ENCODE data around the gene ELOA. TPM values are rescaled to one million over a fixed set of nuclear protein-coding genes. Genes with fewer than 3 reads are reported as not detected.
A peak's percentile ranks its signal among the peaks of the same experiment; 100 is the strongest.

The ELOA gene
- total RNA-seq, 1 donor from 2014 or later = 70.2 TPM

DNA sequence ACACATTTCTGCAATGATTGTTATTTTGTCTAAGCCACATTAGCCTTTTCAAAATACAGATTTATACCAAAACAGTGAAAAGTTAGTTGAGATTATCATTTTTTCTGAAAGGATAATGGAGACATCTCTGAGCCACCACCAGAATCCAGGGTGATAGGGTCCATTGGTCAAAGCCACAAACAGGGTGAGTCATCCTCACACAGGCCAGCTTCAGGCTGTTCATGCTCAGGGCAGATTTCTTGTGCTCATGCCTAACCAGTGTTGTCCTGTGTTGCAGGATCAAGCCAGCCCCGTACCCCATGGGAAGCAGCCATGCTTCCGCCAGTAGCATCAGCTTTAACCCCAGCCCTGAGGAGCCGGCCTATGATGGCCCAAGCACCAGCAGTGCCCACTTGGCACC lies 13.4 kb downstream of the ELOA start:
- ATAC-seq (ENCODE audit: low read depth) (peak; percentile 40), DNase-seq (no peak)
- H3K27ac Mint-ChIP-seq = no peak overlapping the region
- no peak overlapping the region for H3K4me3 Mint-ChIP-seq
- no peaks in the 10 kb centered on the region for H3K9me3 Mint-ChIP-seq
- no peaks in the 10 kb centered on the region for H3K27me3 Mint-ChIP-seq
- intact Hi-C loops (cut with micrococcal nuclease) = no loop called here
- TF ChIP-seq, protein P1, sequence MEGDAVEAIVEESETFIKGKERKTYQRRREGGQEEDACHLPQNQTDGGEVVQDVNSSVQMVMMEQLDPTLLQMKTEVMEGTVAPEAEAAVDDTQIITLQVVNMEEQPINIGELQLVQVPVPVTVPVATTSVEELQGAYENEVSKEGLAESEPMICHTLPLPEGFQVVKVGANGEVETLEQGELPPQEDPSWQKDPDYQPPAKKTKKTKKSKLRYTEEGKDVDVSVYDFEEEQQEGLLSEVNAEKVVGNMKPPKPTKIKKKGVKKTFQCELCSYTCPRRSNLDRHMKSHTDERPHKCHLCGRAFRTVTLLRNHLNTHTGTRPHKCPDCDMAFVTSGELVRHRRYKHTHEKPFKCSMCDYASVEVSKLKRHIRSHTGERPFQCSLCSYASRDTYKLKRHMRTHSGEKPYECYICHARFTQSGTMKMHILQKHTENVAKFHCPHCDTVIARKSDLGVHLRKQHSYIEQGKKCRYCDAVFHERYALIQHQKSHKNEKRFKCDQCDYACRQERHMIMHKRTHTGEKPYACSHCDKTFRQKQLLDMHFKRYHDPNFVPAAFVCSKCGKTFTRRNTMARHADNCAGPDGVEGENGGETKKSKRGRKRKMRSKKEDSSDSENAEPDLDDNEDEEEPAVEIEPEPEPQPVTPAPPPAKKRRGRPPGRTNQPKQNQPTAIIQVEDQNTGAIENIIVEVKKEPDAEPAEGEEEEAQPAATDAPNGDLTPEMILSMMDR (IDR thresholded peaks at IDR 0.05) = no peak
- H3K36me3 Mint-ChIP-seq (ENCODE audit: low read depth) = peaks cover 91% of the 10 kb centered on the region
- ChIA-PET CTCF (no interaction called here), POLR2A (interaction anchor here (0.6 to 0.9 kb wide), 2 partner anchors 13 to 134 kb away, joined by 3 read pairs; no protein-coding TSS in a partner anchor)
- peaks cover 4% of the 10 kb centered on the region for H3K4me1 Mint-ChIP-seq

DNA sequence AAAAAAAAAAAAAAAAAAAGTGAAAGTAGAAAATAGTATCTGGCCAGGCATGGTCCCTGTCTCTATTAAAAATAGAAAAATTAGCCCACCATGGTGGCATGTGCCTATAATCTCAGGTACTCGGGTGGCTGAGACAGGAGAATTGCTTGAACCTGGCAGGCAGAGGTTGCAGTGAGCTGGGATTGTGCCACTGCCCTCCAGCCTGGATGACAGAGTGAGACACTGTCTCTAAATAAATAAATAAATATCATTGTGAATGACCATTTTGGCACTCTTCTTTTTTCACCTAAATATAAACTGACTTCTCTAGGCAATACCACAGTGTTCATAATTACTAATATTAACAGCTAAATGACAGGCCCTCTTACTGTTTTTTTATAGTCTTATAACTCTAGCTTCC lies 14.5 kb downstream of the ELOA start:
- H3K36me3 Mint-ChIP-seq (ENCODE audit: low read depth) = peaks cover 88% of the 10 kb centered on the region
- TF ChIP-seq, protein P1 (IDR thresholded peaks at IDR 0.05) = no peak
- POLR2A ChIA-PET = interaction anchor here (0.5 to 0.7 kb wide), 3 partner anchors 35 to 55 kb away, joined by 5 to 7 read pairs (median 5); no protein-coding TSS in a partner anchor

DNA sequence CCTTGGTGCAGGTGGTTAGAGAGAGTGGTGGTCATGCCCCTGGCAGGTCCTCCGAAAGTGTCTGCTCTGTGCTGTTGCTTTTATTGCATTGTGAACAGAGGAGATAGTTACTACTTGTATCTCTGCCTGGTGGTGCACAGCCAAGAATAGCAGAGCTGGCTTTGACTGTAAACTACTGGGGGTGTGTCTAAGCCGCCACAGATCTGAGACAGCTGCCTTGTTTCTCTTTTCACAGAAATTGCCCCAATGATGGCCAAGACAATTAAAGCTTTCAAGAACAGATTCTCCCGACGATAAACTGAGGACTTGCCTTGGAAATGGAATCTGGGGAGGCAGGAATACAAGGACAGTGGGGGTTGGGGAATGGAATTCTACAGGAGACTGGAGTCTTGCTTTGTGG lies 16.0 kb downstream of the ELOA start:
- Mint-ChIP-seq H3K27me3 (no peaks in the 10 kb centered on the region), H3K27ac (no peak overlapping the region), H3K4me1 (peaks cover 6% of the 10 kb centered on the region), H3K36me3 (ENCODE audit: low read depth) (peaks cover 84% of the 10 kb centered on the region), H3K4me3 (no peak overlapping the region), H3K9me3 (no peaks in the 10 kb centered on the region)
- DNase-seq (no peak), ATAC-seq (ENCODE audit: low read depth) (no peak)
- ChIA-PET CTCF (interaction anchor here (1.1 kb wide), 1 partner anchor 12 kb away, joined by 3 read pairs; no protein-coding TSS in a partner anchor), POLR2A (no interaction called here)
- intact Hi-C loops (cut with micrococcal nuclease) = no loop called here
- TF ChIP-seq, protein P1 (IDR thresholded peaks at IDR 0.05) = no peak

More for the DNA sequence above, 14.5 kb downstream of the ELOA start:
- Mint-ChIP-seq H3K27me3 (no peaks in the 10 kb centered on the region), H3K9me3 (no peaks in the 10 kb centered on the region), H3K4me3 (no peak overlapping the region), H3K4me1 (peaks cover 4% of the 10 kb centered on the region), H3K27ac (no peak overlapping the region)
- CTCF ChIA-PET = no interaction called here
- intact Hi-C loops (cut with micrococcal nuclease) = no loop called here
- ATAC-seq (ENCODE audit: low read depth) = no peak
- no peak for DNase-seq

DNA sequence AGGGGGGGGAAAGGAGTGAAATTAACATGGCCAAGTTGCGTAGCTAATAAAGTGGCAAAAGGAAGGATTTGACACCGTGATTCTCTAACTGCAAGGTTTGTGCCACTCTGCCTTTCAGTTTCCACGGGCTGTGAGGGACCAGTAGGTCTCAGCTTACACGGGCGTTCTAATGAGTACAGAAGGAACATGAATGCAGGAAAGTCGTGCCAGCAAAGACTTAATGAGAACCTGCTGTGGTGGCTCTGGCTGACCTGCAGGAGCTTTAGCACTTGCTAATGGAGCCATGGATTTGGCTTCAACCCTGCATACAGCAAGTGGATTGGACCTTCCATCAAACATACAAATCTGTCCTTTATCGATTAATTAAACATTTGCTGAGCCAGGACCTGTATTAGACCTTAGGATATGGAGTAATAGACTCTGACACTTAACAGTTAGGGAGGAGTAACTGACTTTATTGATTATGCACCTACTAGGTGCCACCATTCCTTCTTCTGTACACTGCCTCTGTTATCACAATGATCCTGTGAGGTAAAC lies 19.8 kb downstream of the ELOA start:
- H3K36me3 Mint-ChIP-seq (ENCODE audit: low read depth) = peaks cover 59% of the 10 kb centered on the region
- ATAC-seq (ENCODE audit: low read depth) = no peak
- H3K4me3 Mint-ChIP-seq = no peak overlapping the region
- H3K9me3 Mint-ChIP-seq = no peaks in the 10 kb centered on the region
- ChIA-PET POLR2A (interaction anchor here (0.6 to 0.9 kb wide), 3 partner anchors 9 to 19 kb away, joined by 3 to 4 read pairs (median 3); no protein-coding TSS in a partner anchor), CTCF (interaction anchor here (1.2 kb wide), 1 partner anchor 153 kb away, joined by 3 read pairs; no protein-coding TSS in a partner anchor)
- intact Hi-C loops (cut with micrococcal nuclease) = no loop called here
- peak overlapping the region; percentile 18 for H3K27ac Mint-ChIP-seq
- TF ChIP-seq, protein P1 (IDR thresholded peaks at IDR 0.05) = no peak
- no peaks in the 10 kb centered on the region for H3K27me3 Mint-ChIP-seq
- H3K4me1 Mint-ChIP-seq = peaks cover 4% of the 10 kb centered on the region
- no peak for DNase-seq

GRCh38 chr1:23768733-23769132 lies 25.5 kb downstream of the ELOA start:
- CTCF ChIA-PET = interaction anchor here (0.7 kb wide), 1 partner anchor 103 kb away, joined by 3 read pairs; no protein-coding TSS in a partner anchor
- DNase-seq = no peak
- intact Hi-C loops (cut with micrococcal nuclease) = loop anchor here (1.0 kb wide), 1 partner anchor 86 kb away; no protein-coding TSS in a partner anchor

More at GRCh38 chr1:23768733-23769132, 25.5 kb downstream of the ELOA start:
- Mint-ChIP-seq H3K4me1 (peaks cover 9% of the 10 kb centered on the region), H3K36me3 (ENCODE audit: low read depth) (peaks cover 19% of the 10 kb centered on the region), H3K4me3 (no peak overlapping the region), H3K9me3 (no peaks in the 10 kb centered on the region), H3K27me3 (no peaks in the 10 kb centered on the region), H3K27ac (no peak overlapping the region)
- ATAC-seq (ENCODE audit: low read depth) = no peak
- POLR2A ChIA-PET = interaction anchor here (0.7 kb wide), 1 partner anchor 18 kb away, joined by 6 read pairs; no protein-coding TSS in a partner anchor
- TF ChIP-seq, protein P1 (IDR thresholded peaks at IDR 0.05) = no peak

Measured in activated B cell treated with CpG ODN at 0.5 μM for 24 hours (primary cell).